Stimulated activated naive B cell treated with anti-CD40 and anti-IgM and Interleukin-4, amounts not matched to agents 10 μg/mL and 1 μg/mL and 100 μg/mL, for 72 hours (primary cell): ENCODE data around the gene C6orf163.
"Not testable (repeated sequence)": the region's sequence is repeated elsewhere in the genome, so short reads cannot be mapped to it uniquely, and the experiment has no call there.

Source experiments
- ATAC-seq, 2 donors: fragments of 150-1000 bp; cut with Tn5 transposase; replicated peaks; 2 replicates each; pipeline ENCODE4 v1.10.0; 2021; ENCODE audit warnings: moderate library complexity in 1 of 2
- DNase-seq: peaks from one replicate; pipeline ENCODE4 v3.0.0; 2021
- H3K27ac Mint-ChIP-seq: one replicate; pipeline ENCODE4 v1.8.0; 2022; ENCODE audit warnings: mild to moderate bottlenecking, mixed read lengths
- H3K27me3 Mint-ChIP-seq, 2 donors: one replicate each; pipeline ENCODE4 v1.8.0; 2022; ENCODE audit warnings: mixed read lengths in 2 of 2
- H3K36me3 Mint-ChIP-seq, 2 donors: one replicate each; pipeline ENCODE4 v1.8.0; 2022; ENCODE audit warnings: mixed read lengths in 2 of 2, mild to moderate bottlenecking in 1 of 2
- H3K4me1 Mint-ChIP-seq, 2 donors: one replicate each; pipeline ENCODE4 v1.8.0; 2022; ENCODE audit warnings: mixed read lengths in 2 of 2, mild to moderate bottlenecking in 1 of 2
- H3K4me3 Mint-ChIP-seq, 2 donors: one replicate each; pipeline ENCODE4 v1.8.0; 2022; ENCODE audit warnings: mild to moderate bottlenecking in 2 of 2, mixed read lengths in 2 of 2, moderate library complexity in 1 of 2
- H3K9me3 Mint-ChIP-seq, 2 donors: one replicate each; pipeline ENCODE4 v1.8.0; 2022; ENCODE audit warnings: mixed read lengths in 2 of 2, mild to moderate bottlenecking in 1 of 2

The C6orf163 gene

GRCh38 chr6:87344731-87345130, at the start of gene C6orf163:
TSS of gene C6orf163 (plus strand) at chr6:87344813. CDS start at chr6:87345100, 287 bp downstream.
- H3K36me3 Mint-ChIP-seq, result peaks cover 5 to 21% of the 10 kb centered on the region in 2 donors
- ATAC-seq (no peak), DNase-seq (no peak)
- no peak within 1 kb of the TSS for H3K4me3 Mint-ChIP-seq
- H3K9me3 Mint-ChIP-seq, result no peaks in the 10 kb centered on the region
- peaks cover 2 to 5% of the 10 kb centered on the region in 2 donors for H3K4me1 Mint-ChIP-seq
- H3K27ac Mint-ChIP-seq, result no peak within 1 kb of the TSS
- H3K27me3 Mint-ChIP-seq, result no peaks in the 10 kb centered on the region

- H3K27ac Mint-ChIP-seq, result no peak overlapping the region
- H3K36me3 Mint-ChIP-seq, result peaks cover 0 to 3% of the 10 kb centered on the region in 2 donors
- H3K4me1 Mint-ChIP-seq, result no peaks in the 10 kb centered on the region
- H3K9me3 Mint-ChIP-seq, result peaks cover 0 to 2% of the 10 kb centered on the region in 2 donors
- ATAC-seq (no peak), DNase-seq (no peak)
- peaks cover 35 to 39% of the 10 kb centered on the region in 2 donors for H3K27me3 Mint-ChIP-seq
- H3K4me3 Mint-ChIP-seq, result no peak overlapping the region
These were observed 47.5 kb upstream of the C6orf163 start for GRCh38 chr6:87297119-87297518.

GRCh38 chr6:87301277-87301676, 43.3 kb upstream of the C6orf163 start:
- H3K27ac Mint-ChIP-seq, DNase-seq, H3K9me3 Mint-ChIP-seq, H3K4me1 Mint-ChIP-seq, H3K4me3 Mint-ChIP-seq, ATAC-seq, H3K36me3 Mint-ChIP-seq: not testable (repeated sequence)
- peaks cover 37 to 41% of the 10 kb centered on the region in 2 donors for H3K27me3 Mint-ChIP-seq

- H3K27me3 Mint-ChIP-seq, result peaks cover 6 to 7% of the 10 kb centered on the region in 2 donors
- no peak overlapping the region for H3K4me3 Mint-ChIP-seq
- no peak overlapping the region for H3K27ac Mint-ChIP-seq
- ATAC-seq (no peak), DNase-seq (no peak)
- H3K36me3 Mint-ChIP-seq, result no peaks in the 10 kb centered on the region
- no peaks in the 10 kb centered on the region for H3K4me1 Mint-ChIP-seq
- H3K9me3 Mint-ChIP-seq, result peaks cover 0 to 3% of the 10 kb centered on the region in 2 donors
These were observed 35.6 kb upstream of the C6orf163 start for GRCh38 chr6:87308970-87309369.

- no peak overlapping the region for H3K4me3 Mint-ChIP-seq
- H3K9me3 Mint-ChIP-seq, result no peaks in the 10 kb centered on the region
- no peak for DNase-seq
- no peak overlapping the region for H3K27ac Mint-ChIP-seq
- H3K4me1 Mint-ChIP-seq, result no peaks in the 10 kb centered on the region
- no peak for ATAC-seq
- no peaks in the 10 kb centered on the region for H3K36me3 Mint-ChIP-seq
- peaks cover 7 to 15% of the 10 kb centered on the region in 2 donors for H3K27me3 Mint-ChIP-seq
These were observed 31.8 kb upstream of the C6orf163 start for GRCh38 chr6:87312860-87313259.

GRCh38 chr6:87315071-87315470, 29.5 kb upstream of the C6orf163 start:
- DNase-seq (no peak), ATAC-seq (no peak)
- Mint-ChIP-seq H3K4me1 (no peaks in the 10 kb centered on the region), H3K27ac (no peak overlapping the region), H3K4me3 (no peak overlapping the region), H3K9me3 (no peaks in the 10 kb centered on the region), H3K27me3 (peaks cover 0 to 15% of the 10 kb centered on the region in 2 donors), H3K36me3 (no peaks in the 10 kb centered on the region)

GRCh38 chr6:87319271-87319987, 25.2 kb upstream of the C6orf163 start:
- ATAC-seq, result no peak
- H3K4me3 Mint-ChIP-seq, result no peak overlapping the region

GRCh38 chr6:87322304-87323212, 22.1 kb upstream of the C6orf163 start, which contains the start of gene SMIM8:
TSS of gene SMIM8 (plus strand) at chr6:87322588. CDS start at chr6:87337032, 14,444 bp downstream.
- H3K27me3 Mint-ChIP-seq, result no peaks in the 10 kb centered on the region
- ATAC-seq, result peak; percentile 98 to 99
- H3K27ac Mint-ChIP-seq, result peak within 1 kb of the TSS; percentile 97

More at GRCh38 chr6:87319271-87319987, 25.2 kb upstream of the C6orf163 start:
- Mint-ChIP-seq H3K9me3 (peaks cover 0 to 2% of the 10 kb centered on the region in 2 donors), H3K4me1 (peaks cover 6 to 10% of the 10 kb centered on the region in 2 donors), H3K27ac (no peak overlapping the region), H3K36me3 (no peaks in the 10 kb centered on the region), H3K27me3 (peaks cover 0 to 7% of the 10 kb centered on the region in 2 donors)
- DNase-seq, result no peak

GRCh38 chr6:87323880-87324279, 20.7 kb upstream of the C6orf163 start:
- not testable (repeated sequence) for ATAC-seq, DNase-seq, H3K27ac Mint-ChIP-seq, H3K27me3 Mint-ChIP-seq, H3K9me3 Mint-ChIP-seq, H3K4me1 Mint-ChIP-seq
- Mint-ChIP-seq H3K4me3 (peak overlapping the region; percentile 25 to 37), H3K36me3 (peaks cover 6 to 15% of the 10 kb centered on the region in 2 donors)

More at GRCh38 chr6:87322304-87323212, 22.1 kb upstream of the C6orf163 start, which contains the start of gene SMIM8:
- peak; percentile 81 for DNase-seq
- Mint-ChIP-seq H3K9me3 (peaks cover 4 to 6% of the 10 kb centered on the region in 2 donors), H3K36me3 (peaks cover 6 to 7% of the 10 kb centered on the region in 2 donors), H3K4me1 (peaks cover 8 to 10% of the 10 kb centered on the region in 2 donors), H3K4me3 (peak within 1 kb of the TSS; percentile 97 to 99)

GRCh38 chr6:87330961-87331360, 13.7 kb upstream of the C6orf163 start:
- DNase-seq, result no peak
- Mint-ChIP-seq H3K9me3 (peaks cover 4 to 12% of the 10 kb centered on the region in 2 donors), H3K4me1 (peaks cover 22 to 26% of the 10 kb centered on the region in 2 donors), H3K27me3 (no peaks in the 10 kb centered on the region), H3K27ac (no peak overlapping the region), H3K36me3 (peaks cover 25 to 32% of the 10 kb centered on the region in 2 donors), H3K4me3 (no peak overlapping the region)
- no peak for ATAC-seq

- Mint-ChIP-seq H3K4me3 (no peak overlapping the region), H3K36me3 (peaks cover 24 to 32% of the 10 kb centered on the region in 2 donors), H3K27me3 (no peaks in the 10 kb centered on the region), H3K4me1 (peaks cover 22 to 26% of the 10 kb centered on the region in 2 donors), H3K27ac (no peak overlapping the region), H3K9me3 (peaks cover 0 to 8% of the 10 kb centered on the region in 2 donors)
- ATAC-seq (no peak), DNase-seq (no peak)
These were observed 11.6 kb upstream of the C6orf163 start for GRCh38 chr6:87333033-87333432.

GRCh38 chr6:87333591-87334181, 10.9 kb upstream of the C6orf163 start:
- no peak overlapping the region for H3K4me3 Mint-ChIP-seq
- peak overlapping the region; percentile 0 for H3K27ac Mint-ChIP-seq
- H3K4me1 Mint-ChIP-seq, result peaks cover 22 to 26% of the 10 kb centered on the region in 2 donors
- peaks cover 0 to 8% of the 10 kb centered on the region in 2 donors for H3K9me3 Mint-ChIP-seq
- H3K27me3 Mint-ChIP-seq, result no peaks in the 10 kb centered on the region
- DNase-seq (no peak), ATAC-seq (no peak)
- H3K36me3 Mint-ChIP-seq, result peaks cover 25 to 33% of the 10 kb centered on the region in 2 donors

GRCh38 chr6:87334683-87335082, 9.9 kb upstream of the C6orf163 start:
- Mint-ChIP-seq H3K27ac (no peak overlapping the region), H3K9me3 (peaks cover 0 to 6% of the 10 kb centered on the region in 2 donors), H3K4me3 (no peak overlapping the region), H3K4me1 (peaks cover 17 to 23% of the 10 kb centered on the region in 2 donors), H3K27me3 (no peaks in the 10 kb centered on the region), H3K36me3 (peaks cover 21 to 30% of the 10 kb centered on the region in 2 donors)
- no peak for DNase-seq
- no peak for ATAC-seq

- H3K4me1 Mint-ChIP-seq, result peaks cover 13 to 15% of the 10 kb centered on the region in 2 donors
- ATAC-seq (no peak), DNase-seq (no peak)
- H3K27me3 Mint-ChIP-seq, result no peaks in the 10 kb centered on the region
- H3K4me3 Mint-ChIP-seq, result no peak overlapping the region
- H3K27ac Mint-ChIP-seq, result no peak overlapping the region
- H3K36me3 Mint-ChIP-seq, result peaks cover 23 to 36% of the 10 kb centered on the region in 2 donors
- peaks cover 0 to 6% of the 10 kb centered on the region in 2 donors for H3K9me3 Mint-ChIP-seq
These were observed 8.2 kb upstream of the C6orf163 start for GRCh38 chr6:87336367-87336766.
